GM12873 (cell line): ENCODE data around the gene MYH2.

ENCODE experiments used
- CTCF ChIP-seq: IDR thresholded peaks from 2 replicates; pipeline ENCODE4 v1.5.1; 2012; ENCODE audit warnings: low read depth, mild to moderate bottlenecking, moderate library complexity, low read length, control low read depth; ENCODE audit not compliant: insufficient read depth; ENCODE audit errors: missing control alignments

The MYH2 gene

GRCh38 chr17:10563991-10564660 lies 14.7 kb upstream of the MYH2 start:
- no peak for TF ChIP-seq CTCF

- TF ChIP-seq CTCF = no peak
Observed at GRCh38 chr17:10558049-10558448, 8.6 kb upstream of the MYH2 start.

GRCh38 chr17:10557422-10557821 lies 8.0 kb upstream of the MYH2 start:
- no peak for TF ChIP-seq CTCF

- no peak for TF ChIP-seq CTCF
Observed at GRCh38 chr17:10556301-10557005, 7.0 kb upstream of the MYH2 start.

GRCh38 chr17:10550014-10550413 lies 556 bp upstream of the MYH2 start:
- TF ChIP-seq CTCF = no peak

GRCh38 chr17:10547351-10547750 lies 2.1 kb downstream of the MYH2 start:
- TF ChIP-seq CTCF = no peak

GRCh38 chr17:10532026-10532425 lies 17.4 kb downstream of the MYH2 start:
- TF ChIP-seq CTCF = no peak
